Measurements from ENCODE around the gene C2CD4D. TPM values are rescaled to one million over a fixed set of nuclear protein-coding genes. Genes with fewer than 3 reads are reported as not detected.
A peak's percentile ranks its signal among the peaks of the same experiment; 100 is the strongest.

The C2CD4D gene
- total and polyA plus RNA-seq, 2 of the 13 experiments (the other 11 are each of a cell fraction or from before 2014, with no cell fraction given) = not detected

DNA sequence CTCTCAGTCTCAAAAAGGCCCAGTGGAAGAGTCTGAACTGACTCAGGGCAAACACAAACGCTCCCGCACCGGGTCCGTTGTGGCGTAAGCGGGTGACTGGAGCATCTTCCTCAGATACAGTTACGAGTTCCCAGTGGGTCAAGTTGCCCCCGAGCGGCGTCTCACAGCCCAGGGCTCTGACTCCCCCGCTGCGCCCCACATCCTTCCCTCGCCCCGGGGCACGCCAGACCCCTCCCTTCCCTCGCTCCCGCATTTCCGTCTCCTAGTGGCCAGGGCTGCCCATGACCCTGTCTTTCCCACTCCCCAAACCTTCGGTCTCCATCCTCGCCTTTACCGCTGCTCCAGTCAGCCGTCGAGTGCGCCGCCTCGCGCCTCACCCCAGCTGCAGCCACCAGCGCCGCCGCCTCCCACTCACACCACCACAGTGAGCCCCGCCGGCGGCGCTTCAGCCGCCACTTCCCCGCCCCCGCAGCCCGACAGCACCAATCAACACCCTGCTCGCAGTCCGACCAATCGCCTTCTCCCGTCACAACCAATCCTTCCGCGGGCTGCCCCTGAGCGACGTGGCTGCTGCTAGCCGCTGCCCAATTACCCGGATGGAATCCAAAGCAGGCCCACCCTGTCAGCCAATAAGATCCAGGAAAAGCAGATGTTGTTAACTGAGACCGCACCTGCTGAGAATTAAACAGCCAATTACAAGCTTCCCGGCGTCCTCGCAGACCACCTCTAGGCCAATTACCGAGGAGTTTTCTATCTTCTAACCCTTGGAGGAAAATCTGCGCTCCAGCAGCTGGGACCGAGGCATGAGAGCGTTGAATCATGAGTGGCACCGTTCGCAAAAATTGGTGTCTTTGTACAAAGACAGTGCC lies 49.3 kb downstream of the C2CD4D start, which contains the start of gene TDRKH (continued):
- TF ChIP-seq, protein P1, sequence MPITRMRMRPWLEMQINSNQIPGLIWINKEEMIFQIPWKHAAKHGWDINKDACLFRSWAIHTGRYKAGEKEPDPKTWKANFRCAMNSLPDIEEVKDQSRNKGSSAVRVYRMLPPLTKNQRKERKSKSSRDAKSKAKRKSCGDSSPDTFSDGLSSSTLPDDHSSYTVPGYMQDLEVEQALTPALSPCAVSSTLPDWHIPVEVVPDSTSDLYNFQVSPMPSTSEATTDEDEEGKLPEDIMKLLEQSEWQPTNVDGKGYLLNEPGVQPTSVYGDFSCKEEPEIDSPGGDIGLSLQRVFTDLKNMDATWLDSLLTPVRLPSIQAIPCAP (CRISPR knock-in tag; IDR thresholded peaks at IDR 0.05; ENCODE audit: low read depth) = no peak
- TF ChIP-seq ZNF589 (CRISPR knock-in tag; conservative IDR thresholded peaks at IDR 0.05) (no peak), MBNL3 (CRISPR knock-in tag; conservative IDR thresholded peaks at IDR 0.05) (no peak), GABPB1 (CRISPR knock-in tag; IDR thresholded peaks at IDR 0.05) (peak; percentile 79; the same call in 1 of the 2 replicates), JDP2 (CRISPR knock-in tag; IDR thresholded peaks at IDR 0.05; ENCODE audit: borderline replicate concordance) (no peak; the same call in 1 of the 2 replicates), CBFB (CRISPR knock-in tag; IDR thresholded peaks at IDR 0.05) (peak; percentile 50; the same call in 1 of the 2 replicates), CHD4 (IDR thresholded peaks at IDR 0.05; ENCODE audit: borderline replicate concordance, low read length) (no peak), CC2D1A (CRISPR knock-in tag; IDR thresholded peaks at IDR 0.05) (no peak), ZSCAN25 (CRISPR knock-in tag; IDR thresholded peaks at IDR 0.05) (peak; percentile 59; the same call in 1 of the 2 replicates), ZNF235 (CRISPR knock-in tag; IDR thresholded peaks at IDR 0.05; ENCODE audit: borderline replicate concordance) (no peak), NFE2 (CRISPR knock-in tag; IDR thresholded peaks at IDR 0.05) (no peak), HCFC1 (IDR thresholded peaks at IDR 0.05; ENCODE audit: low read depth, low read length) (no peak)
- TF ChIP-seq, protein P2, sequence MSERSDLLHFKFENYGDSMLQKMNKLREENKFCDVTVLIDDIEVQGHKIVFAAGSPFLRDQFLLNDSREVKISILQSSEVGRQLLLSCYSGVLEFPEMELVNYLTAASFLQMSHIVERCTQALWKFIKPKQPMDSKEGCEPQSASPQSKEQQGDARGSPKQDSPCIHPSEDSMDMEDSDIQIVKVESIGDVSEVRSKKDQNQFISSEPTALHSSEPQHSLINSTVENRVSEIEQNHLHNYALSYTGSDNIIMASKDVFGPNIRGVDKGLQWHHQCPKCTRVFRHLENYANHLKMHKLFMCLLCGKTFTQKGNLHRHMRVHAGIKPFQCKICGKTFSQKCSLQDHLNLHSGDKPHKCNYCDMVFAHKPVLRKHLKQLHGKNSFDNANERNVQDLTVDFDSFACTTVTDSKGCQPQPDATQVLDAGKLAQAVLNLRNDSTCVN (CRISPR knock-in tag; IDR thresholded peaks at IDR 0.05; ENCODE audit: borderline replicate concordance) = peak; percentile 49; the same call in 1 of the 2 replicates
- TF ChIP-seq, protein P3, sequence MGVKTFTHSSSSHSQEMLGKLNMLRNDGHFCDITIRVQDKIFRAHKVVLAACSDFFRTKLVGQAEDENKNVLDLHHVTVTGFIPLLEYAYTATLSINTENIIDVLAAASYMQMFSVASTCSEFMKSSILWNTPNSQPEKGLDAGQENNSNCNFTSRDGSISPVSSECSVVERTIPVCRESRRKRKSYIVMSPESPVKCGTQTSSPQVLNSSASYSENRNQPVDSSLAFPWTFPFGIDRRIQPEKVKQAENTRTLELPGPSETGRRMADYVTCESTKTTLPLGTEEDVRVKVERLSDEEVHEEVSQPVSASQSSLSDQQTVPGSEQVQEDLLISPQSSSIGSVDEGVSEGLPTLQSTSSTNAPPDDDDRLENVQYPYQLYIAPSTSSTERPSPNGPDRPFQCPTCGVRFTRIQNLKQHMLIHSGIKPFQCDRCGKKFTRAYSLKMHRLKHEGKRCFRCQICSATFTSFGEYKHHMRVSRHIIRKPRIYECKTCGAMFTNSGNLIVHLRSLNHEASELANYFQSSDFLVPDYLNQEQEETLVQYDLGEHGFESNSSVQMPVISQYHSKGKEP (CRISPR knock-in tag; IDR thresholded peaks at IDR 0.05) = no peak
- TF ChIP-seq, protein P4, sequence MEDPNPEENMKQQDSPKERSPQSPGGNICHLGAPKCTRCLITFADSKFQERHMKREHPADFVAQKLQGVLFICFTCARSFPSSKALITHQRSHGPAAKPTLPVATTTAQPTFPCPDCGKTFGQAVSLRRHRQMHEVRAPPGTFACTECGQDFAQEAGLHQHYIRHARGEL (CRISPR knock-in tag; IDR thresholded peaks at IDR 0.05) = no peak
- TF ChIP-seq, protein P5, sequence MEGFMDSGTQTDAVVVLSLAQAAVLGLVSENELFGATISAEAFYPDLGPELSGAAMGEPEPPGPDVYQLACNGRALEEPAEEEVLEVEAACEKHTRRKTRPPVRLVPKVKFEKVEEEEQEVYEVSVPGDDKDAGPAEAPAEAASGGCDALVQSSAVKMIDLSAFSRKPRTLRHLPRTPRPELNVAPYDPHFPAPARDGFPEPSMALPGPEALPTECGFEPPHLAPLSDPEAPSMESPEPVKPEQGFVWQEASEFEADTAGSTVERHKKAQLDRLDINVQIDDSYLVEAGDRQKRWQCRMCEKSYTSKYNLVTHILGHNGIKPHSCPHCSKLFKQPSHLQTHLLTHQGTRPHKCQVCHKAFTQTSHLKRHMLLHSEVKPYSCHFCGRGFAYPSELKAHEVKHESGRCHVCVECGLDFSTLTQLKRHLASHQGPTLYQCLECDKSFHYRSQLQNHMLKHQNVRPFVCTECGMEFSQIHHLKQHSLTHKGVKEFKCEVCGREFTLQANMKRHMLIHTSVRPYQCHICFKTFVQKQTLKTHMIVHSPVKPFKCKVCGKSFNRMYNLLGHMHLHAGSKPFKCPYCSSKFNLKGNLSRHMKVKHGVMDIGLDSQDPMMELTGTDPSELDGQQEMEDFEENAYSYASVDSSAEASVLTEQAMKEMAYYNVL (CRISPR knock-in tag; IDR thresholded peaks at IDR 0.05; ENCODE audit: borderline replicate concordance) = no peak
- TF ChIP-seq, protein P6, sequence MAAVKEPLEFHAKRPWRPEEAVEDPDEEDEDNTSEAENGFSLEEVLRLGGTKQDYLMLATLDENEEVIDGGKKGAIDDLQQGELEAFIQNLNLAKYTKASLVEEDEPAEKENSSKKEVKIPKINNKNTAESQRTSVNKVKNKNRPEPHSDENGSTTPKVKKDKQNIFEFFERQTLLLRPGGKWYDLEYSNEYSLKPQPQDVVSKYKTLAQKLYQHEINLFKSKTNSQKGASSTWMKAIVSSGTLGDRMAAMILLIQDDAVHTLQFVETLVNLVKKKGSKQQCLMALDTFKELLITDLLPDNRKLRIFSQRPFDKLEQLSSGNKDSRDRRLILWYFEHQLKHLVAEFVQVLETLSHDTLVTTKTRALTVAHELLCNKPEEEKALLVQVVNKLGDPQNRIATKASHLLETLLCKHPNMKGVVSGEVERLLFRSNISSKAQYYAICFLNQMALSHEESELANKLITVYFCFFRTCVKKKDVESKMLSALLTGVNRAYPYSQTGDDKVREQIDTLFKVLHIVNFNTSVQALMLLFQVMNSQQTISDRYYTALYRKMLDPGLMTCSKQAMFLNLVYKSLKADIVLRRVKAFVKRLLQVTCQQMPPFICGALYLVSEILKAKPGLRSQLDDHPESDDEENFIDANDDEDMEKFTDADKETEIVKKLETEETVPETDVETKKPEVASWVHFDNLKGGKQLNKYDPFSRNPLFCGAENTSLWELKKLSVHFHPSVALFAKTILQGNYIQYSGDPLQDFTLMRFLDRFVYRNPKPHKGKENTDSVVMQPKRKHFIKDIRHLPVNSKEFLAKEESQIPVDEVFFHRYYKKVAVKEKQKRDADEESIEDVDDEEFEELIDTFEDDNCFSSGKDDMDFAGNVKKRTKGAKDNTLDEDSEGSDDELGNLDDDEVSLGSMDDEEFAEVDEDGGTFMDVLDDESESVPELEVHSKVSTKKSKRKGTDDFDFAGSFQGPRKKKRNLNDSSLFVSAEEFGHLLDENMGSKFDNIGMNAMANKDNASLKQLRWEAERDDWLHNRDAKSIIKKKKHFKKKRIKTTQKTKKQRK (IDR thresholded peaks at IDR 0.05; ENCODE audit: low read length) = peak; percentile 76
- TF ChIP-seq, protein P7, sequence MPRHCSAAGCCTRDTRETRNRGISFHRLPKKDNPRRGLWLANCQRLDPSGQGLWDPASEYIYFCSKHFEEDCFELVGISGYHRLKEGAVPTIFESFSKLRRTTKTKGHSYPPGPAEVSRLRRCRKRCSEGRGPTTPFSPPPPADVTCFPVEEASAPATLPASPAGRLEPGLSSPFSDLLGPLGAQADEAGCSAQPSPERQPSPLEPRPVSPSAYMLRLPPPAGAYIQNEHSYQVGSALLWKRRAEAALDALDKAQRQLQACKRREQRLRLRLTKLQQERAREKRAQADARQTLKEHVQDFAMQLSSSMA (CRISPR knock-in tag; IDR thresholded peaks at IDR 0.05) = peak; percentile 62; the same call in 1 of the 2 replicates

Measured in HepG2 (cell line).